Activated naive CD4-positive, alpha-beta T cell treated with Interleukin-2 at 50 U/mL for 16 hours (primary cell): Measurements from ENCODE around the gene KLHL8.
A peak's percentile ranks its signal among the peaks of the same experiment; 100 is the strongest.
"Not testable (repeated sequence)": the region's sequence is repeated elsewhere in the genome, so short reads cannot be mapped to it uniquely, and the experiment has no call there.

ENCODE experiments used
- DNase-seq: peaks from one replicate; pipeline ENCODE4 v3.0.0-alpha.2; 2020

The KLHL8 gene

DNA sequence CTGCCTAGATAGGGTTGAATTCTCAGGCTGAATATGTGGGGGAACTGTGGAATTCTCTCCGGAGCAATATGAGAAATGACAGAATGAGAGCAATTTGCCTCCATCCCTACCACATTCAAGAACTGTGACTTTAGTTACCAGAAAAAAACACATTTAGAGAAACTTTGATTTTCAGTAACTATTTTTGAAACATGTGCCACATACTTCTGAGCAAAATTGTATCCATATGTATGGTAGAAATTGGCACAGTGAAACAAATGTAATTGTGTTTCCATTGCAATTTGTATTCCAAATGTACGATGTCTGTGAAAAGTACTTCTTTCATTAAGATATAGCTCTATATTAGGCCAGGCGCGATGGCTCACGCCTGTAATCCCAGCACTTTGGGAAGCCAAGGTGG is 5.5 kb upstream of the KLHL8 start:
- no peak for DNase-seq

- no peak for DNase-seq
Observed at GRCh38 chr4:87224141-87224923, 3.9 kb upstream of the KLHL8 start.

GRCh38 chr4:87219632-87220093 is 755 bp downstream of the KLHL8 start:
- DNase-seq = peak; percentile 52

- not testable (repeated sequence) for DNase-seq
Observed at GRCh38 chr4:87217235-87217763, 3.1 kb downstream of the KLHL8 start.

GRCh38 chr4:87216469-87216868 is 3.9 kb downstream of the KLHL8 start:
- no peak for DNase-seq

- no peak for DNase-seq
Observed at GRCh38 chr4:87213421-87214075, 6.9 kb downstream of the KLHL8 start.

- no peak for DNase-seq
Observed at GRCh38 chr4:87211249-87211952, 9.0 kb downstream of the KLHL8 start.

- no peak for DNase-seq
Observed at GRCh38 chr4:87209696-87210095, 10.7 kb downstream of the KLHL8 start.

GRCh38 chr4:87209182-87209581 is 11.2 kb downstream of the KLHL8 start:
- DNase-seq = no peak

DNA sequence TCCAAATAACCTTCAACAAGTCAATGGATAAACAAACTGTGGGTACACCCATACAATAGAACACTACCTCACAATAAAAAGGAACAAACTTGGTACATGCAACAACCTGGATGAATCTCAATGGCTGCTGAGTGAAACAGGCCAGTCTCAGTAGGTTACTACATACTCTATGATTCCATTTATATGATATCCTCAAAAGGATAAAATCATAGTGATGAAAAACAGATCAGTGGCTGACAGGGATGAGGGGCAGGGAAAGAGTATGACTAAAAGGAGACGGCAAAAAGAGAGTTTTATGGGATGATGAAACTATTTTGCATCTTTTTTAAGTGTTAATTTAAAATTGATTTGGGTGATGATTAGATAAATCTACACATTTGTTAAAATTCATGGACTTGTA is 15.9 kb downstream of the KLHL8 start:
- DNase-seq = no peak

GRCh38 chr4:87196927-87197326 is 23.5 kb downstream of the KLHL8 start:
- DNase-seq = no peak

DNA sequence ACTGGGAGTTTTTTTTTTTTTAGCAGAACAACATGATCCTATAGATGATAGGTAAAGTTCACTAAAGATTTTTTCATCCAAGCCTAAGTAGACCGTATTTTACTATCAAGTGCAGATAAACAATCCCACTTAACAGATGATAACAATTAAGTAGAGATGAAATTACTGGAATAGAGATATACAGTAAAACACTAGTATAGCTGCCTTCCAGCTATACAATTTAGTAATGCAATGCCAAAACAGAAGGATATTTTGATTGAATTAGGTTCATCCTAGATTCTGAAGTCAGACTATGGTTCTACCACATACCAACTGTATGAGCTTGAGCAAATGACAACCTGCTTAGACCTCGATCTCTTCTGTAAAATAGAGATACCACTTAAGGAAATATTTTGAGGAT is 24.3 kb downstream of the KLHL8 start:
- no peak for DNase-seq

- DNase-seq = no peak
Observed at GRCh38 chr4:87193958-87194675, 26.3 kb downstream of the KLHL8 start.

DNA sequence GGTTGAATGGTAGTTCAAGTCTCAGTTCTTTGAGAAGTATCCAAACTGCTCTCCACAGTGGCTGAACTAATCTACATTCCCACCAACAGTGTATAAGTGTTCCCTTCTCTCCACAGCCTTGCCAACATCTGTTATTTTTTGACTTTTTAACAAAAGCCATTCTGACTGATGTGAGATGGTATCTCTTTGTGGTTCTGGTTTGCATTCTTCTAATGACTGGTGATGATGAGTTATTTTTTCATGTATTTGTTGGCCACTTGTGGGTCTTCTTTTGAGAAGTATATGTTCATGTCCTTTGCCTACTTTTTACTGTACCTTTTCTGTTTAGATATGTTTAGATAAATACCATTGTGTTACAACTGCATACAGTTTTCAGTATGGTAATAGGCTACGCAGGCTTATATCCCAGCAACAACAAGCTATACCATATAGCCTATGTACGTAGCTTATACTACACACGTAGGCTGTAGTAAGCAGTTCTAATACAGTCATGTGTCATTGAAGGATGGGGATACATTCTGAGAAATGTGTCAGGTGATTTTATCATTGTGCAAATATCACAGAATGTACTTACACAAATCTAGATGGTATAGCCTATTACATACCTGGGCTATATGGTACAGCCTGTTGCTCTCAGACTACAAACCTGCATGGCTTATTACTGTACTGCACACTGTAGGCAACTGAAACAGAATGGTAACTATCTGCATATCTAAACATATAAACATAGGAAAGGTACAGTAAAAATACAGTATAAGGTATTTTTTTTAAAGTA is 28.1 kb downstream of the KLHL8 start:
- DNase-seq = no peak

DNA sequence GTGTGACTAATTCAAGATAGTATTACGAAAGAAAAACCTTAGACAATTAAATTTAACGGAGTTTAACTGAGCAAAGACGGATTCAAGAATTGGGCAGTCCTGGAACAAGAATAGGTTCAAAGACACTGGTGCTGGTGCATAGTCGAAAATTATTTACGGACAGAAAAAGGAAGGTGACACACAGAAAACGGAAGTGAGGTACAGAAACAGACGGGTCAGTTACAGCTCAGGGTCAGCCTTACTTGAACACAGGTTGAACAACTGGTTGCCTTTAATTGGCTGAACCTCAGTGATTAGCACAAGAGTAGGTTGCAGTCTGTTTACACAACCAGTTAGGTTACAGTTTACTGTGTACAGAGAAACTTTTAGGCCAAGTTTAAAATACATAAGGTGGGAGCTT is 31.5 kb downstream of the KLHL8 start:
- no peak for DNase-seq

- DNase-seq = no peak
Observed at GRCh38 chr4:87188048-87188447, 32.4 kb downstream of the KLHL8 start.

GRCh38 chr4:87185146-87185870 is 35.1 kb downstream of the KLHL8 start:
- no peak for DNase-seq

DNA sequence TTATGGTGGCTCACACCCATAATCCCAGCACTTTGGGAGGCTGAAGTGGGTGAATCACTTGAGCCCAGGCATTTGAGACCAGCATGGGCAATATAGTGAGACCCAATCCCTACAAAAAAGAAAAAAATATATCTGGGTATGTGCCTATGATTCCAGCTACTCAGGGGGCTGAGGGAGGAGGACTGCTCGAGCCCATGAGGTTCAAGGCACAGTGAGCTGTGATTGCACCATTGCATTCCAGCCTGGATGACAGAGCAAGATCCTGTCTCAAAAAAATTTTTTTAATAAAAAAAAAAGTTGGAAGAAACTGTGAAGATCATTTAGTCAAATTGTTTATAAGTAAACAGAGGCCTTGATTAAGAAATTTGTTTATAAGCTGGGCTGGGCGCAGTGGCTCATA is 39.7 kb downstream of the KLHL8 start:
- no peak for DNase-seq

- DNase-seq = no peak
Observed at GRCh38 chr4:87179751-87180150, 40.7 kb downstream of the KLHL8 start.

DNA sequence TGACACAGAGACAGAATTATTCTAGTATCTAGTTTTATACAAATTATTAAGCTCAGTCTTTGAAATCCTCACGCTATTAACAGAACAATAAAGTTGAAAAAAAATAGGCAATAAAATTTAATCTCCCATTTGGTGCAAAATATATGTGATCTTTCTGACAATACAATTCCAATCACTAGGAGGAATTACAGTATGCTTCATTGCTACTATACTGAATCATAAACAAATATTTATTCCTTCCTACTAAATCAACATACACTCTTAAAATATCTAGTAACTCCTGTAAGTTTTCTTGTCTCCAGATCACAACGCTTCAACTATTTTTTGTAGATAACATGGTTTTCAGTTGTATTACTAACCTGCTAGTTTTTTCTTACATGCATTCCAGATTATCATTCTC is 45.7 kb downstream of the KLHL8 start:
- no peak for DNase-seq

GRCh38 chr4:87171944-87172343 is 48.5 kb downstream of the KLHL8 start:
- DNase-seq = no peak
